CD4-positive, alpha-beta T cell treated with Interleukin-4 for 4 hours (primary cell): ENCODE data around the gene TSPOAP1.
A peak's percentile ranks its signal among the peaks of the same experiment; 100 is the strongest.

Source experiments
- DNase-seq: peaks from one replicate; pipeline ENCODE4 v3.0.0-alpha.2; 2020

The TSPOAP1 gene

DNA sequence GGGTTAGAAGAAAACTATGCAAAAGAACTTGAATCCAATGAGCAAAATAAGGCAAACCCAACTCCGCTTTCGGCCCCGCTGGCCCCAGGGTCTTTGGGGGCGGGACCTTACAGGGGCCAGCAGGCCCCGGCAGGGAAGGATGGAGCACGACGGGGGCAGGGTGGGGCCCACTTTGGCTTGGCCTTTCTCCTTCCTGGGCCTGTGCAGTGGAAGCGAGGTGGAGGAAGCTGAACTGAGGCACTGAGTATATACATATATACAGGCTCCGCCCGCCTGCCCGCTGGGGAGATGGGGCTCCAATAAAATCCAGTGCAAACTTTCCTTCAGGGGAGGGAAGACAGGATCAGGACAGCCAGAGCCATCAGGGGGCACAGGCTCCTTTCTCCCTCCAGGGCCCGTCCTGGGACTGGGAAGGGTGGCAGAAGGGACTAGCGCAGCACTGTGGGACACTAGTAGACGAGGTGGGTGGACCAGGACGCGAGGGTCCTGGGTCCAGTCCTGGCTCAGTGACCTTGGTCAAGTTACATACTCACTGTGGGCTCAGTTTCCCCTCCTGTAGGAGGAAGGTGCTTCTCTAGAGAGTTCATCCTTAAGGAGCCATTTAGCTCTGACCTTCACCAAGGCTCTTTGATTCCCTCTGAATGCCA, 27.0 kb downstream of the TSPOAP1 start:
- DNase-seq = no peak

DNA sequence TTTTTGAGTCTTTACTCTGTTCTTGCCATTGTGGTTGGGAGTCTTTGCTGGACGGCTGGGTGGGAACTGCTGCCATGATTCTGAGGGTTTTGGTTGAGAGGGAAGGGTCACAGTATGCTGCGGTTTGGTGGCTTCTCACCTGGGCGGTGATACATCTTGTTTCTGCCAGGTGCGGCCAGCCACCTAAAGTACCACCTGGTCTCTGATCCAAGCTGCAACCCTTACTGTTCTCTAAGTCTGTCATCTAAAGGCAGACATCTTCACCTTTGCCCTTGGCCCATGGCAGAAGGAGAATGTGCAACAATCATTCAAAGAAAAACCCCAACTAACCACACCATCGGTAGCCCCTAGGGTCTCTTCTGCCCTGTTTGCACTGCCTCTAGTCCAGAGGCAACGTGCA, 28.3 kb downstream of the TSPOAP1 start:
- no peak for DNase-seq

DNA sequence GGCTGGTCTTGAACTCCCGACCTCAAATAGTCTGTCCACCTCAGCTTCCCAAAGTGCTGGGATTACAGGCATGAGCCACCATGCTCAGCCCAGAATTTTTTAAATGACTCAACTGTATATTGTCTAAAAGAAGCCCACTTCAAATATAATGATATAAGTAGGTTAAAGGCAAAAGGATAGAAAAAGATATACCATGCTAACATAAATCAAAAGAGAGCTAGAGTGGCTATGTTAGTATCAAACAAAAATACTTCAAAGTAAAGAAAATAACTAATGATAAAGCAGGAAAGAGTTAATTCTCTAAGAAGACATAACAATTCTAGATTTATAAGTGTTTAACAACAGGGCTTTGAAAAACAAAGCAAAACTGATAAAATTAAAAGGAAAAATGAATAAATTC, 34.6 kb downstream of the TSPOAP1 start:
- no peak for DNase-seq

DNA sequence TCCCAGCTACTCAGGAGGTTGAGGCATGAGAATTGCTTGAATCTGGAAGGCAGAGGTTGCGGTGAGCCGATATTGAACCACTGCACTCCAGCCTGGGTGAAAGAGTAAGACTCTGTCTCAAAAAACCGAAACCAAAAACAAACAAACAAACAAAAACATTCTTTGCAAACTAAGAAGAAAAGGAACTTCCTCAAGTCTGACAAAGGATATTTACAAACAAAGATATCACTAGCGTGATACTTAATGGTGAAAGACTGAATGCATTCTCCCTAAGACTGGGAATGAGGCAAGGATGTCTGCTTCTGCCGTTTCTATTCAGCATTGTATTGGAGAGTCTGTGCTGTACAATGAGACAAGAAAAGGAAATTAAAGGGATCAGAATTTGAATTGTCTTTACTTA, 37.3 kb downstream of the TSPOAP1 start:
- DNase-seq = no peak

DNA sequence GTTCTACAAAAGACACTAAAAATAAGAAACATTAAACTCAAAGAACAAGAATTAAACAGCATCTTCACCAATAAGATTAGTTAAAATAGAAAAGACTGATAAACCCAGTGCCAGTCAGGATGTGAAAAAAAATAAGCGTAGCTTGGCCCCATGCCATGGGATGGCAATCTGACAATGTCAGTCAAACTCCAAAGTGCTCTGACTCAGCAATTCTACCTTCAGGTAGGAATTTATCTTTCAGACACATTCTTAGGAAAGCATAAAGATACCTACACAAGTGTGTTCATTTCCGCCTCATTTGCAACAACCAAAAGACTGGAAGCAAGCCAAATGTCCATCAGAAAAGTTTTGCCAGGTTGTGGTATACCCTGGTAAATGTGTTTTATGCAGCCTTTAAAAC, 38.7 kb downstream of the TSPOAP1 start:
- DNase-seq = no peak

DNA sequence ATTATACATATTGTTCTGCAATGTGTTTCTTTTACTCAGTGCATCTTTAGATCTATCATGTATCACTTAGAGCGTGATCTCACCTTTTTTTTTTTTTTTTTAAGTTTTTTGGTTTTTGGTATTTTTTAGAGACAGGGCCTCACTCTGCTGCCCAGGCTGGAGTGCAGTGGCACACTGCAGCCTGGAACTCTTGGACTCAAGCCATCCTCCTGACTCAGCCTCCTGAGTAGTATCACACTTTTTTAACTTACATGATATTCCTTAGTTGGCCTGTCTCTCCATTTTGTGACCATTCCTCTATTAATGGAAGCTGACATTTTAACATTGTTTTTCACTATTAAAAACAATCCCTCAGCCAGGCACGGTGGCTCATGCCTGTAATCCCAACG, 43.2 kb downstream of the TSPOAP1 start:
- no peak for DNase-seq

DNA sequence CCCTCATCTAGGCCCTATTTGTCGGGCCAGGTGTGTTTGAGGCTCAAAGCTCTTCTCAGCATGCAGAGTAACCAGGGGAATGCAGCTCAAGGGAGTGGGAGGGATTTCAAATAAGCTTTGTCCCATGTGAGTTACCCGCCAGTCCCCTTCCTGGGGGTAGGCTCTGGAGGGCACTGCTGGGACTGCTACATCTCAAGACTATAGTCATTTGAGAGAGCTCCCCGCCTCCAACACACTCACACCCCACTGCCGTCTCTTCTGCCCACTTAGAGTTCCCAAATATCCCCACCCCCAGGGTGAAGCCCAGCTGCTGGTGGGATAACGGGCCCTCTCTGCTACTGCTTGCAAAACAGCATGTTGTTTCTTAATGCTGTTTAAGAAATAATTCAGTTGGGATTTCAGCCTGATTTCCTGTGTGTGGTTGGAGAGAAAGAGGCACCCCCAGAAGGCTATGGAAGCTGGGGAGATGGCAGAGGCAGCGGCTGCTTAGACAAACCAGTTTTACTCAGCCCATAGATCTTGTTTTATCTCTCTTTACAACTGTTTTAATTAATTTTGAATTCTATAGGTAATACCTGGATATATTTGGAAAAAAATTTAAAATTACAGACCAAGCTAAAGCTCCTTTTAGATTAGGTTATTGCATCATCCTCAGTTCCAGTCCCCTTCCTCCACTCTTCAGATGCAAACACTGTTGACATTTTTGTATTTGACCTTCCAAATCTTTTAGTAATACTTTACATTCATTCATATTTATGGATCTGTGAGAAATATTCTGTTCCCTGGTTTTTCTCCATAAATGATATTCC, 43.8 kb downstream of the TSPOAP1 start:
- no peak for DNase-seq

DNA sequence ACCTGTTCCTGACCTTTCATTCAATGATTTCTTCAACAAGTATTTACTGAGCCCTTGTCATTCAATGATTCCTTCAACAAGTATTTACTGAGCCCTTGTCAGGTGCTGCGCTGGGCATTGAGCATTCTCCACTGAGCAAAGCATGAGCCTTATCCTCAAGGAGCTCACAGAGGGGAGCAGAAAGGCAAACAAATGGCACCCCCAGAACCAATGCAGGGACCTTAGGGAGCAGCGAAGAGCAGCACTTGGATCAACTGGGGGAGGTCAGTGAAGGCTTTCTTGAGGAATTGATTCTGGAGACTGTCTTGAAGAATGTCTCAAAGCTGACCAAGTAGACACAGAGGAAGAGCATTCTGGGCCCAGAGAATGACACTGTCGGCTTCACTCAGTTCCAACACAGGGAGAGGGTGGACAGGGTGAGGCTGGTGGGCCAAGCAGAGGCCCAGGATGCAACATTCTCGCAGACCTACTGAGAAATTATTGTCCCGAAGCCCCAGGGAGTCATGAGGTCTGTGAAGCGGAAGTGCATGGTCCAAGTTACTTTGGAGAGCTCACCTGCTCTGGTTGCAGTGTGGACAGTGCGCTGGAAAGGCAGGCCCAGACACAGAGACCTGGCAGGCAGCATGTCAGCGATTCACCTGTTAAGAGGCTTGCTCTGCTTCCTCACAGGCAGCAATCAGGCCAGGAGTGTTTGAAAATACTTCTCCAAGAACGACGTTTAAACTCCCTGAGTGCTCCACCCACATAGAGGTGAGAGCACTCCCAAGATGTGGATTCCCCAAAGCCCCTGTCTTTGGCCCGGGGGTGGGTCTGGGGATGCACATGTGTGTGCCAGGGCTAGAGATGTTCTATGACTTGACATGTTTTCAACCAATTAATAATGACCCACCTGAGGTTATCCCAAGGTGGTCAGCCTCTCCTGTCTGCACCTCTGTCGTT, 44.7 kb downstream of the TSPOAP1 start:
- no peak for DNase-seq

DNA sequence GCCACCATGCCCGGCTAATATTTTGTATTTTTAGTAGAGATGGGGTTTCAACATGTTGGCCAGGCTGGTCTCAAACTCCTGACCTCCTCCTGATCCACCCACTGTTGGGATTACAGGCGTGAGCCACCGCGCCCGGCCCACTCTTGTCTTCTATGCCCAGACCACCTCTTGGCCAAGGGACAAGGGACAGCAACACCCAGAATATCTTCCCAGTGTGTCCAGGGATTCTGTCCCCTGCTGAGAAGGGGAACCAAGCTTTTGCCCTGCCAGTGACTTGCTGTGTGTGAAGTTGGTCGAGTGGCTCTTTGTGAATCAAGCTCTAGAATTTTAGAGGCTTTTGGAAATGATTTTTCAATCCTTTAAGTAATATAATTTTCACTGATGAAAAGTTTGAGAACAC, 46.2 kb downstream of the TSPOAP1 start:
- DNase-seq = no peak

DNA sequence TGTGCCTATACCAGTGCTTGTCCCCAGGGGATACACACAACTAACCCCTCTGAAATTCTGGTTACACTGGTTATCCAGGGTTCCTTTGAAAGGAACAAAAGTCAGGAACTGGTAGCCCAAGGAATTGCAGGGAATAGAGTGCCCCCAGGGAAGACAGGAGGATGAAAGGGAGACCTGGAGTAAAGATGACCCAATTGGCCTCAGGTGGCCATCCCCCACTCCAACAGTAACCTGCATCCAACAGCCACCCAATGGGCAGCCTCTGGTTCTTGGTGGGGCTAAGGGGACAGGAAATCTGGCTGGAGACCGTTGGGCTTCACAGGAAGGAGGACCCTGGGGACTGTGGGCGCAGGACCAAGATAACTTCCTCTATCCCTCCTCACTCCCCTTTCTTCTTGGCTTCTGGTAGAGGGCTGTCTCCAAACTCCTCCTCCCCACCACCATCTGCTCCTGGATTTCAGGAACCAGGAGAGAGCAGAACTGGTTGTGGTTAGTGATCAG, 47.0 kb downstream of the TSPOAP1 start:
- no peak for DNase-seq

DNA sequence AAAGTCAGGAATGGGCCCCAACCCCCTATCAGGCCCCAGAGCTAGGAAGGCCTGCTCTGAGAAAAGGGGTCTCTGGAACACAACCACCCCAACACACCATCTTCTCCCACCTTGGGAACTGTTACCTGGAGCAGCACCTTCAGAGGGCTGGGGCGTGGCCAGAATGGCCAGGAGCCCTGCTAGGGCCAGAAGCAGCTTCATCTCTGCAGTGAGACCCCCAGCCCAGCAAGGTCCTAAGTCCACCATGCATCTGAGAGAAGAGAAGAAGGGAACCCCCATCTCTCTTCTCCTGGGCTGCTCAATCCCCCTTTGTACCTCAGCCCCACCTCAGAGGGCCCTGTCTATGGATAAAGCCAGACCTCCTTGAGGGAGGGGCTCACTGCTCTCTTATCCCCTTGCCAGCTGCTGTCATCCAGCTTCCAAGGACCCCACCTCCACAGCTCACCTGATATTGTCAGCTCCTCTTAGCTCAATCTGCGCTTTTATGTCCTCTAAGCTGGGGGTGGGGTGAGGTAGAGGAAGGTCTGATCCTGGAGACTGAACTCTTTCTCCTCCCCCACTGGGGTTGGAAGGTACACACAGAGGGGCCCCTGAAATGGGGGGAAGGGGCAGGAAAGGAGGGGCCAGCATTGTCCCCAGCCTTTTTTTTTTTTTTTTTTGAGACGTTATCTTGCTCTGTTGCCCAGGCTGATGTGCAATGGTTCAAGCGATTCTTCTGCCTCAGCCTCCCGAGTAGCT, 47.9 kb downstream of the TSPOAP1 start, which contains the start of gene MPO:
Gene MPO (minus strand): TSS at position 456 of the 738 bp plus-strand sequence. CDS start 177 bp downstream, at position 279.
- DNase-seq = no peak

DNA sequence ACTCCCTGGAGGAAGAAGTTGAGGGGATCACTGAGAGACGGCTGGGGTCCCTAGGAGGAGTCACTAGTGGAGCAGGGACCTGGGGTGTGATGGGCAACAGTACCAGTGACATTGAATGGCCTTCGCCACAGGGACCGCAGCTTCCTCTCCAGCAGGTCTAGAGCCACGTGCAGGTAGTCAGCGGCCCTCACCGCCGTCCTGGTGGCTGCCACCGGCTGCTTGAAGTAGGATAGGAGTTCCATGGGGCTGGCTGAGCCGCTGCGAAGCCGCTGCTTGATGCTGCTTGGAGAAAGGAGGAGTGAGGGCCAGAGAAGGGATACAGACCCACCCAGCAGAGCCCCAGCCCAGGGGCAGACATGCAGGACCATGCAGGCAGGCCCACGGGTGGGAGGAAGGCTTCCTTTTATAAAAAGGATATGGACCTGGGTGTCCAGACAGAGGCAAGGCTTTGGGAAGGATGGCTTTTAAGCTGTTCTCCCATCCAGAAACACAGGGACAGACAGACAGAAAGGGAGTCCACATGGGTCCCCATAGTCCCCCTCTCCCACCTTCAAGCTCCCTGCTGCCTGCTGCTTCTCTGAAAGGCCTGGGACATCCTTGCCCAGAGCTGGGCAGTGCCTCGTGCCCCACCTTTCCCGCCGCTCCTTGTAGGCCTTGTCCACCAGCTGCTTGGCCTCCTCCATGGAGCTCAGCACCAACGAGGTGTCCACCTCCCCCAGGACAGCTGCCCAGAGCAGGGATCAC, 48.7 kb downstream of the TSPOAP1 start:
- no peak for DNase-seq

DNA sequence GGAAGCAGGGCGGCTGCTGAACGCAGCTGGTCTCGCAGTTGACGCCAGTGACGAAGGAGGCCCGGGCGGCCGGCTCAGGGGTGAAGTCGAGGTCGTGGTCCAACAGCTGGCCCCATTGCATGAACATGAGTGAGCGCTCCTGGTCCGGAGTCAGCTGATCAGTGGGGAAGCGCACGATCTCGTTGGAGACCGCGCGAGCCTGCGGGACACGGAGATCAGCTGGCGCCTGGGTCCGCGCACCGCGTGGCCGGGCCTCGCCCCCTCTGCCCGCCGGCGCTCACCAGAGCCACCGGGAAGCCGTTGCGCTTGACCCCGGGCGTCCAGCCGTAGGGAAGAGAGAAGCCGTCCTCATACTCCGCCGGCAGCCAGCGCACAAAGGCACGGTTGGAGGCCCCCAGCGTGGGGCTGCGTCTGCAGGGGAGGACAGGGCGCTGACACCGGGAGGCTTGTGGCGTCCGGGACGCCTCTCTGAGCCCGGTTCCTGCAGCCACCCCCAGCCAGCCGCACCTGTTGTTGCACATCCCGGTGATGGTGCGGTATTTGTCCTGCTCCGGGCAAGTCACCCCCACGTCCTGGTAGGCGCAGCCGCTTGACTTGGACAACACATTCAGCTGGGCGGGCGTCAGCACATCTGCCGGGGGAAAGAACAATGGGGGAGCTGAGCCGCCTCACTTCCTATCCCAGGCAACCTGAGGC, 49.4 kb downstream of the TSPOAP1 start:
- DNase-seq = no peak

DNA sequence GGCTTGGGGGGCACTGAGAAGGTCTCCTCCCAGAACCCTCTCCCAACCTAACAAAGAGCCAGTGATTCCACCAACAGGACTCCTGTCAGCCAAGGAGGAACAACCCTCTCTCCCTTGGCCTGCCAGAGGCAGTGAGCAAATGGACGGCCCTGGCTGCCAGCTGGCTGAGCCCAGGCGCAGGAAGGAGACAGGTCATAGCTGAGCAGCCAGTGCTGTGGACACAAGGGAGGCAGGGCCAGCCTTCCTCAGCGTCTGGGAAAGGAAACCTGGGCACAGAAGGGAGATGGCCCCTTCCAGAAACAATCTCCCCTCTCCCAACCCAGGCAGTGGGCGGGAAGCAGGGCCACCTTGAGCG, 50.0 kb downstream of the TSPOAP1 start:
- no peak for DNase-seq

DNA sequence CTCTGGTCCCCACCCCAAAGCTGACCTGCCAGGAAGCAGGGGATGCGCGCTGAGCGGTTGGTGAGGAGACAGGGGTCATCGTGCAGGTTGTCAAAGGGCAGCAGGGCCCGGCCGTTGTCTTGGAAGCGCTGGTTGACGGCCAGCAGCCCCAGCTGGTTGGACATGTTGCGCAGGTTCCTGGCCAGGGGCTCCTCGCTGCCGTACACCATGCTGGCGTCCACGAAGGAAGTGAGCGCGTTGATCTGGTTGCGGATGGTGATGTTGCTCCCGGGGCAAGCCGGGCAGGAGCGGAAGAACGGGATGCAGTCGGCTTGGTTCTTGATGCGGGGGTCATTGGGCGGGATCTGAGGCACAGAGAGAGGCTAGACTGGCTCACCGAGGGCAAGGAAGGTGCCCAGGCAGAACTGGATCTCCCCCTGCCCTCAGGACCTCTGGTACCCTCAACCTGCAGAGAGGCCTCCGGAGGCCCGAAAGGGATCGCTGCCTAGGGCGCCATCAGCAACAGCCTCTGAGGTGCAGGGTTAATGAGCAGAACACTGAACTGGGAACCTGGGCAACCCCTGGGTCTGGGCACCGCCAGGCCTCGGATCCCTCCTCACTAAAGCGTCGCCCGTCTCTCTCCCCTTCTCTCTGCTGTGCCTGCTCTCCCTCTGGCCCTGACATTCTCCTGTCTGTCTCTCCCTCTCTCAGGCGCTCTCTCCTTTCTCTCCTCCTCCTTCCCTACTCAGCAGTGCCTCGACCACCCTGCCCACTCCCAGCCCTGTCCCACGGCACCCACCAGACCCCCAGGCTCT, 50.6 kb downstream of the TSPOAP1 start:
- DNase-seq = no peak

DNA sequence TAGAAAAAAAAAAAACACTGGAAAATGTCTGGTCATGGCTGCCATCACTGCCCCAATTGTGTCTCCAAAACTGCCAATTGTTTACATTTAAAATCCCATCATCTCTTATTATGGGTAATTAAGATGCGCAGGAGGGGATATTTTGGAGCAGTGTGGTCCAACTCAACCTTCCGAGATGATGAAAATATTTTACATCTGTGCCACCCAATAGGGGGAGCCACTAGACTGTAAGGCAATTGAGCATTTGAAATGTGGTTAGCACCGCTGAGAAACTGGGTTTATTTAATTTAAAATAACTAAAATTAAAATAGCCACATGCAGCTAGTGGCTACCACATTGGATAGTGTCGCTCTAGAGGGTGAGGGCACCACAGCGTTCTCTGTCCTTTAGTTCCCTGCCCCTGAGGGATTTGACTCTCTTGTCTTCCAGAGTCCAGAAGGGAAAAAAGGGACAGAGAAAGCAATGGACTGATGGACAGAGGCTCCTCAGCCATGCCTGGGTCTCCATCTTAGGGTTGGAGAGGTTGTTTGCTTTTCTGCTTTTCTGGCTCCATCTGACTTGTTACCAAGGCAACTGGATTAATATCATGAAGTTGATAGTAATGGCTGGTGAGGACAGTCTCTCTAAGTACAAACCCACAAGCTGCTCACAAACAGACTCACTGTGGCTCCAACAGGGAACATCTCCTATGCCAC, 51.3 kb downstream of the TSPOAP1 start:
- DNase-seq = peak; percentile 27

DNA sequence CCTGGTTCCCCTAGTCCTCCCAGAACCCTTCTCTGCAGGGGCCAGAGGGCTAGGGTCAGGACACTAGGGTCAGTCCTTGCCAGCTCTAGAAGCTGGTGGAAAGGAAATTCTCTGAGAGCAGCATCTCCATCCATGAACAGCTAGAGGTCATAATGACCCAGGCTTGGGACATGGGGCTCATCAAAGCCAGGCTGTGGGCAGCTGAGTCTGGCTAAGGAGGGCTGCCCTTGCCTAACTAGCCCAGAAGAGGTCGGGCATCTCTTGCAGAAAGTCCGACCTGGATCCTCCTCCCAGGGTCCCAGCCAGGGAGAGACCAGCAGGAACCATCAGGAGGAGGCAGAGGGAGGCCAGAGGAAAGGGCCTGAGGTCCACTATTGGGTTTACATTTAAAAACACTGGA, 52.2 kb downstream of the TSPOAP1 start:
- no peak for DNase-seq

DNA sequence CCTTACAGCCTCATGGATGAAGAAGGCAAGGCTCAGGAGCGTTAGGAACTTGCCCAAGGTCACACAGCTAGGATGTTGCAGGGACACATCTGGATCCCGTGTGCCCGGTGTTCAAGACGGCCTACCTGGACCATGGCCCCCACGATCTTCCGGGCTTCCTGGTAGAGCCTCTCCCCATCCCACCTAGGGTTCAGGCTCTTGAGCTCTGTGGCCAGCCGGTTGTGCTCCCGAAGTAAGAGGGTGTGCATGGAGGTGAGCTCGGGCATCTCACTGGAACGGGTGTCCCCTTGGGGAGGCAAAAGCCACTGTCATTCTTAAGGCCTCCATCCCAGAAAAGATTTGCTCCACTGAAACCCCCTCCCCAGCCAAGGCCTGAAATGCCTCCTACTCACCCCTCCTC, 53.2 kb downstream of the TSPOAP1 start:
- DNase-seq = no peak

DNA sequence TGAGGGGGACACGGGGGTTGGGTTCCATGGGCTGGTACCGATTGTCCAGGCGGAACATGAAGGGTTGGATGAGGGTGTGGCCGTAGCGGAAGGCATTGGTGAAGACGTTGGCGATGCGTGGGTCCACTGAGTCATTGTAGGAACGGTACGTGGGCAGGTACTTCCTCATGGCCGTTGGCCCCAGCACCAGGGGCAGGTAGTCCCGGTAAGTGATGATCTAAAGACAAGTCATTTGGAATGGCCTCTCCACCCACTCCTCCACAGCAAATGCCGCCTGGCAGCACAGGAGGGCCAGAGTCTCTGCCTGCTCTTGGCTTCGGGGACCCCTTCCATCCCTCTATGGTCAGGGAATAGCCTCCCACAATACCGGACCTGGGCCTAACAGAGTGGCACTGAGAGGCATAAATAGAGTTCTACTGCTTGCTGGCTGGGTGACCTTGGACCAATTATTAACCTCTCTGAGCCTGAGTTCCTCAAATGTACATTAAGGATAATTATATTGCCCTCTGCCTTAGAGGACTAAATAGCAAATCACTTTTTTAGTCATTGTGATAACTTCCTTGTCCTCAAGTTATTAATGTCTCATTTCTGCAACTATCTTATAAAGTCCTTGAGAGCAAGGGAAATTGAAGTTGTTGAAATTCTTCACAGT, 55.0 kb downstream of the TSPOAP1 start:
- DNase-seq = no peak
